Lower leg skin (tissue), 3 donors: ENCODE data around the gene CCBE1.

Source experiments
- POLR2A ChIP-seq, 2 donors: fragments of 450-650 bp; IDR thresholded peaks; one replicate each; pipeline ENCODE4 v1.6.1; 2016 to 2017; ENCODE audit warnings: antibody characterized with exemption in 2 of 2, mild to moderate bottlenecking in 1 of 2, moderate library complexity in 1 of 2
- TF ChIP-seq, protein P1 (sequence below), 3 donors: fragments of 450-650 bp; IDR thresholded peaks; one replicate each; pipeline ENCODE4 v1.5.1; 2016; ENCODE audit warnings: antibody characterized with exemption in 3 of 3, mild to moderate bottlenecking in 3 of 3, moderate library complexity in 2 of 3

DNA sequence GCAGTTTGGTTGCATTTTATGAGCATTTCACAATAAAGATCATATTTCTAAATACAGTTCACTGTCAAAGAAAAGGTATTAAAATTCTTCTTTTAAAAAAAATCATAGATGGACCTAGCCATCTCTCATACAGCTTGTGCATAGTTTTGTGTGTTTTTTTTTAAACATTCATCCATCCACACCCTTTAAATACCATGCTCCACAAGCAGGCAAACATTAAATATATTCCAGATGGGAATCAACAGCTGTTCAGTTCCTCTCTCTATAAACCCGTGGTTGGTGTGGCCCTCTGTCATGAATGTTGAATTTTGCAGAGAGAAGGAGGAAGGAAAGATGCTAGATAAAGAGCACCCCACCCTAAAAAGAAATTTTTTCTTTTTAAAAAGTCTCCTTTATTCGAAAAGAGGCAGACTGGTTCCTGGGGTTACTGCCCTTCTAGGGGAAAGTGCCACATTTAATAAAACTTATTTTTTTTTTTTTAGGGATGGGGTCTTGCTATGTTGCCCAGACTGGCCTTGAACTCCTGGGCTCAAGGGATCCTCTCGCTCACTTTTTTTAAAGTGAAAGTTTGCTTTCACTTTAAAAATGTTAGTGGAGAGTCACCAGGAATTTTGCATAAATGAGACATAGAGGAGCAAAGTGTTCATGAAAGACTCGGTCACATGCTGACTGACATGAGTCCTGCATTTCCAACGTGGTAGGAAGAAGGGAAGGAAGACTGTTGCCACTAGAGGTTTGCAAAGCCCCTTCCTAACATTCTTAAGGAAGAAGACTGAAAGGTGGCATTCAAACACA, 264.2 kb downstream of the CCBE1 start:
- no peak for TF ChIP-seq POLR2A (IDR thresholded peaks at IDR 0.05)
- TF ChIP-seq, protein P1, sequence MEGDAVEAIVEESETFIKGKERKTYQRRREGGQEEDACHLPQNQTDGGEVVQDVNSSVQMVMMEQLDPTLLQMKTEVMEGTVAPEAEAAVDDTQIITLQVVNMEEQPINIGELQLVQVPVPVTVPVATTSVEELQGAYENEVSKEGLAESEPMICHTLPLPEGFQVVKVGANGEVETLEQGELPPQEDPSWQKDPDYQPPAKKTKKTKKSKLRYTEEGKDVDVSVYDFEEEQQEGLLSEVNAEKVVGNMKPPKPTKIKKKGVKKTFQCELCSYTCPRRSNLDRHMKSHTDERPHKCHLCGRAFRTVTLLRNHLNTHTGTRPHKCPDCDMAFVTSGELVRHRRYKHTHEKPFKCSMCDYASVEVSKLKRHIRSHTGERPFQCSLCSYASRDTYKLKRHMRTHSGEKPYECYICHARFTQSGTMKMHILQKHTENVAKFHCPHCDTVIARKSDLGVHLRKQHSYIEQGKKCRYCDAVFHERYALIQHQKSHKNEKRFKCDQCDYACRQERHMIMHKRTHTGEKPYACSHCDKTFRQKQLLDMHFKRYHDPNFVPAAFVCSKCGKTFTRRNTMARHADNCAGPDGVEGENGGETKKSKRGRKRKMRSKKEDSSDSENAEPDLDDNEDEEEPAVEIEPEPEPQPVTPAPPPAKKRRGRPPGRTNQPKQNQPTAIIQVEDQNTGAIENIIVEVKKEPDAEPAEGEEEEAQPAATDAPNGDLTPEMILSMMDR (IDR thresholded peaks at IDR 0.05), result no peak
